GM12875 (cell line): ENCODE data around the gene DDX52.
"Not testable (repeated sequence)": the region's sequence is repeated elsewhere in the genome, so short reads cannot be mapped to it uniquely, and the experiment has no call there.

Experiments used
- H3K4me3 ChIP-seq: one replicate; pipeline ENCODE4 v1.5.1; 2011; ENCODE audit warnings: low read depth, low read length, control low read depth
- CTCF ChIP-seq: IDR thresholded peaks from 2 replicates; pipeline ENCODE4 v1.5.1; 2011; ENCODE audit warnings: low read depth, mild to moderate bottlenecking, control low read depth, inconsistent platforms, low read length, moderate library complexity, borderline replicate concordance; ENCODE audit not compliant: insufficient read depth

DDX52 gene

GRCh38 chr17:37643118-37643766 lies at the start of gene DDX52:
Gene DDX52, minus strand, starts transcription at chr17:37643446. Its CDS starts 26 bp downstream, at chr17:37643420.
- H3K4me3 ChIP-seq = peak within 1 kb of the TSS; percentile 67
- no peak for TF ChIP-seq CTCF

DNA sequence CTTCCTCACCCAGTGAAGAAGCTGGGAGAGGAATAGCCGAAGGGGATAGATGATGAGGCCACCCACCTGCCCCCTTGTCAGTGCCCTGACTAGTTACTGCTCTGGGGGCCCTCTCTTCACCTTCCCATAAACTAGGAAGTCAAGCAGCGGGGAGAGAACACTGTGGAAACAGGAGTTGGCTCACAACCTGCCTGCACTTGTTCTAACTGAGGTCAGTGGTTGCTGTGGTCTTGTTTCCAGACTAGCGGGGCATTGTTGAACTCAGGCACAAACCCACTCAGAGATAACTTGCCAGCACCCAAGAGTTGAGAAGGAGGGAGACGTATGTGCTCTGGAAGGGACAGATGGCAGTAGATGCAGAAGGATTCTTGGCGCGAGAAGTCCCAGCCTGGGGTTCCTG lies 48.6 kb upstream of the DDX52 start:
- TF ChIP-seq CTCF = no peak
- H3K4me3 ChIP-seq = no peak overlapping the region

DNA sequence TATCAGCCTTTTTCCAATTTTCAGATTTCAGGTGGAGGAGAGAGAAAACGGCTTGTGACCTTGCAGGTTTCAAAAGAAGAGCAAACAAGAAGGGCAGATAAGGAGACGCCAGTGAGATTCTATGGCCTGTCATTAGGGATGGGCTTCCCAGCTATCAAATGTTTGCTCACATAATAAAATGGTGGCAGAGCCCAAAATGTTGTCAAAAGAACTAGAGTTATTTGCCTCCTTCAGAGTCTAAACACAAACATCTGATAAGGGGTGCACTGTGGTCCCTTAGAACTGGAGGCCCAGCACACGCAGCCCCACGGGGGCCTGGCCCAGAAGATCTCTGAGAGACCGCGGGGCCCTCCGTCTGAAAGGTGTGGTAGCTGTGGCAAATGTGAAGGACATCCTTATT lies 46.1 kb upstream of the DDX52 start:
- no peak overlapping the region for H3K4me3 ChIP-seq
- TF ChIP-seq CTCF = no peak

- TF ChIP-seq CTCF = no peak
- H3K4me3 ChIP-seq = no peak overlapping the region
Observed at GRCh38 chr17:37683454-37683984, 40.3 kb upstream of the DDX52 start.

DNA sequence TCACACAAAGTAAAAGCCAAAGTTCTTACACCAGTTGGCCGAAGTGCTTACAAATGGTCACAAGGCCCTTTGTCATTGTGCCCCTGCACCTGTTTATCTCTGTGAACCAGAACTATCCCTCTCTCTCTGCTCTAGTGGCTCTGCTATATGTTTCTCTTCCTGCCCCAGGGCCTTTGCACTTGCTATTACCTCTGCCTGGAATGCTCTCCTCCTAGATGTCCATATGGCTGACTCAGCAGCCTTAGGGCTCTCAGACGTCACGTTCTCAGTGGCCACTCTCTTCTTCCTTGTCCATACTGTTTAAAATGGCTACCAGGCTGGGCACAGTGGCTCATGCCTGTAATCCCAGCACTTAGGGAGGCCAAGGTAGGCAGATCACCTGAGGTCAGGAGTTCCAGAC lies 38.8 kb upstream of the DDX52 start:
- no peak overlapping the region for H3K4me3 ChIP-seq
- no peak for TF ChIP-seq CTCF

GRCh38 chr17:37679995-37680394 lies 36.7 kb upstream of the DDX52 start:
- H3K4me3 ChIP-seq = not testable (repeated sequence)

DNA sequence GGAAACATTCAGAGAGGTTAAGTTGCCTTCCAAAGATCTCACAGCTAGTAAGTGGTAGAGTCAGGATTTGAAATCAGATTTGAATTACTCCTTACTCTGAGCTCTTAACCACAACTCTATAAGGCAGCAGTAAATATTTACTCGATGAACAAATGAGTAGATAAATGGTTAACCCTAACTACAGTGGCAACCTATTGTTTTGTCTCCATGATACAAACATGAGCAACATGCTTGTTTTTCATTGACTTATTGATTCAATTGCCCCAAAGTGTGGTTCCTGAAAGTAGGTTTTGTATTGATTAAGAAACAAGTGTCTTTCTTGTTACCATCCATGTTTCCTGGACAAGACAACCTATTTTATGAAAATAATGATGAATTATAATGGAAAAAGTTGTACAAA lies 34.8 kb upstream of the DDX52 start:
- no peak overlapping the region for H3K4me3 ChIP-seq
- TF ChIP-seq CTCF = no peak
